ENCODE measurements around the gene MMP14.
"Not testable (repeated sequence)": the region's sequence is repeated elsewhere in the genome, so short reads cannot be mapped to it uniquely, and the experiment has no call there.

MMP14 gene

GRCh38 chr14:22842211-22843122 is 6.1 kb downstream of the MMP14 start:
- DNase-seq: no peak

- no peak for DNase-seq
These were observed 6.9 kb downstream of the MMP14 start for GRCh38 chr14:22843123-22843925.

GRCh38 chr14:22844221-22845102 is 8.1 kb downstream of the MMP14 start:
- DNase-seq: no peak

GRCh38 chr14:22845103-22845394 is 8.7 kb downstream of the MMP14 start:
- DNase-seq: no peak

- no peak for DNase-seq
These were observed 9.6 kb downstream of the MMP14 start for GRCh38 chr14:22845821-22846625.

- no peak for DNase-seq
These were observed 10.5 kb downstream of the MMP14 start for GRCh38 chr14:22846811-22847307.

- DNase-seq: no peak
These were observed 11.4 kb downstream of the MMP14 start for GRCh38 chr14:22847661-22848341.

GRCh38 chr14:22848351-22849164 is 12.2 kb downstream of the MMP14 start:
- no peak for DNase-seq

GRCh38 chr14:22849212-22849819 is 12.9 kb downstream of the MMP14 start:
- DNase-seq: no peak

GRCh38 chr14:22850944-22851764 is 14.8 kb downstream of the MMP14 start:
- DNase-seq: no peak

GRCh38 chr14:22852178-22852577 is 15.8 kb downstream of the MMP14 start:
- DNase-seq: not testable (repeated sequence)

- no peak for DNase-seq
These were observed 16.2 kb downstream of the MMP14 start for GRCh38 chr14:22852599-22852939.

GRCh38 chr14:22852940-22853767 is 16.8 kb downstream of the MMP14 start:
- peak; percentile 78 for DNase-seq

GRCh38 chr14:22854296-22854695 is 17.9 kb downstream of the MMP14 start:
- not testable (repeated sequence) for DNase-seq

- no peak for DNase-seq
These were observed 18.8 kb downstream of the MMP14 start for GRCh38 chr14:22854963-22855724.

GRCh38 chr14:22856428-22856827 is 20.0 kb downstream of the MMP14 start:
- DNase-seq: no peak

GRCh38 chr14:22860377-22860776 is 24.0 kb downstream of the MMP14 start:
- not testable (repeated sequence) for DNase-seq

Data from central memory CD4-positive, alpha-beta T cell (primary cell).